Fibroblast of lung (primary cell): ENCODE measurements around the gene WTIP. TPM values are rescaled to one million over a fixed set of nuclear protein-coding genes. Genes with fewer than 3 reads are reported as not detected.

Experiments used
- DNase-seq, 2 donors: peaks; one replicate each; pipeline versions ENCODE4 v3.0.0 to v3.0.0-alpha.2; 2010; ENCODE audit warnings: low read depth in 2 of 2
- H2AFZ ChIP-seq: 2 replicates; pipeline ENCODE4 v1.5.1; 2012; ENCODE audit warnings: low read length, control low read depth, inconsistent platforms
- H3K27ac ChIP-seq: 2 replicates; pipeline ENCODE4 v1.5.1; 2011; ENCODE audit warnings: low read length, control low read depth; ENCODE audit not compliant: insufficient read depth
- H3K27me3 ChIP-seq: 2 replicates; pipeline ENCODE4 v1.5.1; 2011; ENCODE audit warnings: mild to moderate bottlenecking, low read length; ENCODE audit not compliant: control insufficient read depth, insufficient read depth
- H3K36me3 ChIP-seq: 2 replicates; pipeline ENCODE4 v1.5.1; 2011; ENCODE audit warnings: low read length; ENCODE audit not compliant: control insufficient read depth, insufficient read depth
- H3K4me1 ChIP-seq: 2 replicates; pipeline ENCODE4 v1.5.1; 2011; ENCODE audit warnings: low read length; ENCODE audit not compliant: control insufficient read depth, insufficient read depth; ENCODE audit errors: extremely low read depth
- H3K4me2 ChIP-seq: 2 replicates; pipeline ENCODE4 v1.5.1; 2011; ENCODE audit warnings: low read length, control low read depth; ENCODE audit not compliant: insufficient read depth; ENCODE audit errors: extremely low read depth
- H3K4me3 ChIP-seq, 4 experiments: fragments of 200-600 bp in 1 of 4; sonication (generic) in 1 of 4; replicated peaks in 1 of 4; 2 replicates each; pipeline ENCODE4 v1.5.1; 2011 to 2016; ENCODE audit warnings: low read length in 4 of 4, low read depth in 3 of 4, mild to moderate bottlenecking in 3 of 4, control low read depth in 2 of 4, inconsistent platforms in 1 of 4, mixed read lengths in 1 of 4; ENCODE audit not compliant: insufficient read depth in 1 of 4; ENCODE audit errors: control extremely low read depth in 1 of 4
- H3K79me2 ChIP-seq: 2 replicates; pipeline ENCODE4 v1.5.1; 2012; ENCODE audit warnings: mild to moderate bottlenecking, low read length, inconsistent platforms; ENCODE audit not compliant: control insufficient read depth, insufficient read depth
- H3K9ac ChIP-seq: 2 replicates; pipeline ENCODE4 v1.5.1; 2011; ENCODE audit warnings: mild to moderate bottlenecking, low read length, control low read depth; ENCODE audit not compliant: insufficient read depth
- H3K9me3 ChIP-seq: 2 replicates; pipeline ENCODE4 v1.5.1; 2012; ENCODE audit warnings: low read depth, low read length; ENCODE audit not compliant: control insufficient read depth, insufficient read depth
- H4K20me1 ChIP-seq: 2 replicates; pipeline ENCODE4 v1.5.1; 2011; ENCODE audit warnings: low read length; ENCODE audit not compliant: control insufficient read depth, insufficient read depth; ENCODE audit errors: extremely low read depth
- EZH2 ChIP-seq: IDR thresholded peaks from 2 replicates; pipeline ENCODE4 v1.5.1; 2012; ENCODE audit warnings: low read length, control low read depth, mild to moderate bottlenecking; ENCODE audit errors: missing control alignments
- polyA plus RNA-seq, 2 donors: library from polyadenylated mRNA; depleted of rRNA in 1 of 2; stranded (reverse) in 1 of 2; unstranded in 1 of 2; fragments of >200 nt; gene quantifications; 2 replicates each; pipeline ENCODE4 v1.2.1, GENCODE V29; 2011 to 2012; ENCODE audit warnings: missing spikeins in 1 of 2
- total RNA-seq: library from RNA; depleted of rRNA; stranded (reverse); fragments of >200 nt; gene quantifications from 2 replicates; pipeline ENCODE4 v1.2.1, GENCODE V29; 2014
- TF ChIP-seq, protein P1 (sequence below), 2 donors: IDR thresholded peaks in 1 of 2; conservative IDR thresholded peaks in 1 of 2; 1 replicate in 1 of 2; 2 replicates in 1 of 2; pipeline ENCODE4 v1.5.1; 2011 to 2012; ENCODE audit warnings: low read length in 2 of 2, control low read depth in 1 of 2, inconsistent platforms in 1 of 2, low read depth in 1 of 2, mild to moderate bottlenecking in 1 of 2

Gene WTIP
- total and polyA plus RNA-seq, 2 donors (not counting 1 experiment from before 2014, with no cell fraction given): 18.4 to 49.0 TPM

DNA sequence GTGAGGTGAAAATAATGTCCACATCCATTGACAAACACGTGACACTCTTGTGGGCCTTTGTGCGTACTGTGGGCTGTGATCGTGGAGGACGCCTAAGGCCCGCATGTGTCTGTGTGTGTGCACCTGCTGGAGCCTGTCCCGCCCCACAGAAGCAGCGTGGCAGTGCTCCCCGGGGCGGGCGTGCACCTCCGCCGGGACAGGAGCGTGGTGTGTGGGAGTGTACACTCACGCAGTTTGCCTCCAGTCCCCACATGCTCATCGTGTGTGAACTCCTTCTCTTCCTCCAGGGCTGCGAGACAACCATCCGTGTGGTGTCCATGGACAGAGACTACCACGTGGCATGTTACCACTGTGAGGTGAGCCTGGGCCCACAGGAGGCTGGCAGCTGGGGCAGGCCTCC, 13.9 kb downstream of the WTIP start:
- Histone ChIP-seq H3K36me3 (peaks cover 22% of the 10 kb centered on the region), H3K27ac (no peak overlapping the region), H2AFZ (no peak overlapping the region), H4K20me1 (no peaks in the 10 kb centered on the region), H3K4me1 (no peaks in the 10 kb centered on the region), H3K9ac (no peak overlapping the region), H3K79me2 (no peaks in the 10 kb centered on the region), H3K4me3 (no peak overlapping the region), H3K27me3 (no peaks in the 10 kb centered on the region), H3K4me2 (no peak overlapping the region), H3K9me3 (no peaks in the 10 kb centered on the region)
- no peak for DNase-seq
- TF ChIP-seq EZH2: no peak
- TF ChIP-seq, protein P1, sequence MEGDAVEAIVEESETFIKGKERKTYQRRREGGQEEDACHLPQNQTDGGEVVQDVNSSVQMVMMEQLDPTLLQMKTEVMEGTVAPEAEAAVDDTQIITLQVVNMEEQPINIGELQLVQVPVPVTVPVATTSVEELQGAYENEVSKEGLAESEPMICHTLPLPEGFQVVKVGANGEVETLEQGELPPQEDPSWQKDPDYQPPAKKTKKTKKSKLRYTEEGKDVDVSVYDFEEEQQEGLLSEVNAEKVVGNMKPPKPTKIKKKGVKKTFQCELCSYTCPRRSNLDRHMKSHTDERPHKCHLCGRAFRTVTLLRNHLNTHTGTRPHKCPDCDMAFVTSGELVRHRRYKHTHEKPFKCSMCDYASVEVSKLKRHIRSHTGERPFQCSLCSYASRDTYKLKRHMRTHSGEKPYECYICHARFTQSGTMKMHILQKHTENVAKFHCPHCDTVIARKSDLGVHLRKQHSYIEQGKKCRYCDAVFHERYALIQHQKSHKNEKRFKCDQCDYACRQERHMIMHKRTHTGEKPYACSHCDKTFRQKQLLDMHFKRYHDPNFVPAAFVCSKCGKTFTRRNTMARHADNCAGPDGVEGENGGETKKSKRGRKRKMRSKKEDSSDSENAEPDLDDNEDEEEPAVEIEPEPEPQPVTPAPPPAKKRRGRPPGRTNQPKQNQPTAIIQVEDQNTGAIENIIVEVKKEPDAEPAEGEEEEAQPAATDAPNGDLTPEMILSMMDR (conservative IDR thresholded peaks at IDR 0.05 in 1 of 2, IDR thresholded peaks at IDR 0.05 in 1 of 2; ENCODE audit: low read depth in 1 of 2, low read length in 2 of 2): no peak

DNA sequence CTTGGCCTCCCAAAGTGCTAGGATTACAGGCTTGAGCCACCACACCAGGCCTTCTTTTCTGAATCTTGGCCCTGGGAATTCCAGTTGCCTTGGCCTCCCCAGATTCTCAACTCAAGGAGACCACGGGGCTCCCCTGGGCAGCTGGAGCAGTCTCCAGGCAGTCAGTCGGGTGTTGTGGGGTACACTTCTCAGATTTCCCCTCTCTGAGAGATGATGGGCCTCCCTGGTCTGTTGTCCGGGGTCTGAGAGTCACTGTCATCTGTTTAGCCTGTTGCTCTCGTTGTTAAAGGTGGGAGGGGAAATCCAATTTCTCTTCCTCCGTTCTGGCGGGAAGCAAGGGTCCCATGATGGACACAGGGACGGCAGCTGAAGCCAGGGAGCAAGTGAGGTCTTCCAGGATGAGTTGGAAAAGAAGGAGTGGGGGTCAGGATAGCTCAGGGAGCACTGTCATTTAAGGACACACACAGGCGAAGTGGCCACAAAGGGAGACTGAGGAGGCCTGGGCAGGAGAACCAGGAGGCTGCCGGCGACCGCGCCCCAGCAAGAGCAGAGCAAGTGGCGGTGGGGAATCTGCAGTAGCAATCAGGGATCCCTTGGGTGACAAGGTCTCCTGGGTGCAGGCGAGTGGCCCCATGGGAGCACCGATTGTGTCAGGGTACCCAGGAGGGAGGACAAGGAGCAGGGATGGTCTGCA, 15.7 kb downstream of the WTIP start:
- Histone ChIP-seq H3K4me1 (no peaks in the 10 kb centered on the region), H3K9me3 (no peaks in the 10 kb centered on the region), H2AFZ (no peak overlapping the region), H3K4me2 (no peak overlapping the region), H3K79me2 (no peaks in the 10 kb centered on the region), H3K9ac (no peak overlapping the region), H4K20me1 (no peaks in the 10 kb centered on the region), H3K4me3 (no peak overlapping the region), H3K27me3 (no peaks in the 10 kb centered on the region), H3K27ac (no peak overlapping the region), H3K36me3 (peaks cover 20% of the 10 kb centered on the region)
- TF ChIP-seq EZH2: no peak
- TF ChIP-seq, protein P1 (conservative IDR thresholded peaks at IDR 0.05 in 1 of 2, IDR thresholded peaks at IDR 0.05 in 1 of 2; ENCODE audit: low read depth in 1 of 2, low read length in 2 of 2): no peak
- no peak for DNase-seq

- no peak for TF ChIP-seq EZH2
- TF ChIP-seq, protein P1 (conservative IDR thresholded peaks at IDR 0.05 in 1 of 2, IDR thresholded peaks at IDR 0.05 in 1 of 2; ENCODE audit: low read depth in 1 of 2, low read length in 2 of 2): no peak
- H3K9me3 ChIP-seq: no peaks in the 10 kb centered on the region
- H4K20me1 ChIP-seq: no peaks in the 10 kb centered on the region
- H3K4me1 ChIP-seq: peaks cover 6% of the 10 kb centered on the region
- no peak overlapping the region for H3K27ac ChIP-seq
- H3K27me3 ChIP-seq: no peaks in the 10 kb centered on the region
- H2AFZ ChIP-seq: no peak overlapping the region
- H3K79me2 ChIP-seq: no peaks in the 10 kb centered on the region
- no peak overlapping the region for H3K4me3 ChIP-seq
- no peak overlapping the region for H3K9ac ChIP-seq
- DNase-seq: no peak
- peaks cover 13% of the 10 kb centered on the region for H3K36me3 ChIP-seq
- no peak overlapping the region for H3K4me2 ChIP-seq
Observed at GRCh38 chr19:34499155-34499834, 17.7 kb downstream of the WTIP start.
